Sigmoid colon (tissue), 7 donors: Measurements from ENCODE around the gene PCGF3. TPM values are rescaled to one million over a fixed set of nuclear protein-coding genes. Genes with fewer than 3 reads are reported as not detected.
"Not testable (repeated sequence)": the region's sequence is repeated elsewhere in the genome, so short reads cannot be mapped to it uniquely, and the experiment has no call there.

Experiments
- DNase-seq: peaks from one replicate; pipeline ENCODE4 v3.0.0-alpha.2; 2019
- H3K27ac ChIP-seq, 4 donors: fragments of 200-600 bp; sonication (generic); one replicate each; pipeline ENCODE4 v1.5.1; 2016 to 2019; ENCODE audit warnings: mild to moderate bottlenecking in 1 of 4
- H3K27me3 ChIP-seq, 3 donors: fragments of 200-600 bp; sonication (generic); one replicate each; pipeline ENCODE4 v1.5.1; 2019; ENCODE audit warnings: mild to moderate bottlenecking in 1 of 3
- H3K36me3 ChIP-seq, 4 donors: fragments of 200-600 bp; sonication (generic); one replicate each; pipeline ENCODE4 v1.5.1; 2016 to 2019
- H3K4me1 ChIP-seq, 4 donors: fragments of 200-600 bp; sonication (generic); one replicate each; pipeline ENCODE4 v1.5.1; 2017 to 2019
- H3K4me3 ChIP-seq, 4 donors: fragments of 200-600 bp; sonication (generic); one replicate each; pipeline ENCODE4 v1.5.1; 2017 to 2019; ENCODE audit warnings: mild to moderate bottlenecking in 2 of 4, moderate library complexity in 1 of 4
- H3K9me3 ChIP-seq, 4 donors: fragments of 200-600 bp in 3 of 4; sonication (generic) in 3 of 4; one replicate each; pipeline versions ENCODE4 v1.5.1 to v1.6.1; 2013 to 2019
- EP300 ChIP-seq, 4 donors: sonication (generic); formaldehyde crosslinking; IDR thresholded peaks; one replicate each; pipeline ENCODE4 v1.6.1; 2017; ENCODE audit warnings: antibody characterized with exemption in 4 of 4
- POLR2A ChIP-seq, 2 donors: fragments of 450-650 bp; IDR thresholded peaks; one replicate each; pipeline ENCODE4 v1.6.1; 2016; ENCODE audit warnings: antibody characterized with exemption in 2 of 2, mild to moderate bottlenecking in 2 of 2, moderate library complexity in 2 of 2
- POLR2AphosphoS5 ChIP-seq, 4 donors: sonication (generic); formaldehyde crosslinking; IDR thresholded peaks; one replicate each; pipeline ENCODE4 v1.6.1; 2017; ENCODE audit warnings: antibody characterized with exemption in 4 of 4
- WGBS, 2 donors: extraction: QIAGEN DNeasy Blood & Tissue Kit; methylation state at CpG; one replicate each; pipeline ENCODE4 v1.1.7; 2013; 5-methylcytosine and 5-hydroxymethylcytosine counted together
- intact Hi-C: fragments of 100-400 bp; cut with DNase I; formaldehyde crosslinking; loops from one replicate; pipeline ENCODE4 v1.15.1; 2023
- polyA plus RNA-seq, 3 donors: library from polyadenylated mRNA; stranded (reverse); fragments of 200-250 nt; gene quantifications; one replicate each; pipeline ENCODE4 v1.2.3, GENCODE V29; 2013
- total RNA-seq, 4 donors: library from RNA; depleted of rRNA; stranded (reverse); fragments of >200 nt; gene quantifications; one replicate each; pipeline ENCODE4 v1.1.0, GENCODE V29; 2016
- TF ChIP-seq, protein P1 (sequence below), 4 experiments: fragments of 450-650 bp in 3 of 4; fragments of 200-600 bp in 1 of 4; IDR thresholded peaks; one replicate each; pipeline ENCODE4 v1.5.1; 2016 to 2019; ENCODE audit warnings: antibody characterized with exemption in 4 of 4, mild to moderate bottlenecking in 3 of 4, moderate library complexity in 2 of 4
- donor health status: healthy with polysubstance abuse.
- donor health status: Bipolar disorder and iron deficiency.
- donor health status: healthy.

Gene PCGF3
- total and polyA plus RNA-seq, 7 donors = 15.6 to 60.1 (median 29.8) TPM

GRCh38 chr4:772118-772517 is 66.5 kb downstream of the PCGF3 start:
- 50 to 71% methylated on average over 7 of the region's 7 CpGs for WGBS, 2 donors
- Histone ChIP-seq H3K27me3 (no peaks in the 10 kb centered on the region), H3K27ac (peak overlapping the region in 2 of 4 donors; percentile 23 to 64), H3K4me3 (no peak overlapping the region), H3K36me3 (peaks cover 8 to 82% (median 11%) of the 10 kb centered on the region in 4 donors), H3K9me3 (no peaks in the 10 kb centered on the region), H3K4me1 (peaks cover 0 to 51% (median 32%) of the 10 kb centered on the region in 4 donors)
- TF ChIP-seq EP300 (IDR thresholded peaks at IDR 0.05) = no peak
- TF ChIP-seq, protein P1, sequence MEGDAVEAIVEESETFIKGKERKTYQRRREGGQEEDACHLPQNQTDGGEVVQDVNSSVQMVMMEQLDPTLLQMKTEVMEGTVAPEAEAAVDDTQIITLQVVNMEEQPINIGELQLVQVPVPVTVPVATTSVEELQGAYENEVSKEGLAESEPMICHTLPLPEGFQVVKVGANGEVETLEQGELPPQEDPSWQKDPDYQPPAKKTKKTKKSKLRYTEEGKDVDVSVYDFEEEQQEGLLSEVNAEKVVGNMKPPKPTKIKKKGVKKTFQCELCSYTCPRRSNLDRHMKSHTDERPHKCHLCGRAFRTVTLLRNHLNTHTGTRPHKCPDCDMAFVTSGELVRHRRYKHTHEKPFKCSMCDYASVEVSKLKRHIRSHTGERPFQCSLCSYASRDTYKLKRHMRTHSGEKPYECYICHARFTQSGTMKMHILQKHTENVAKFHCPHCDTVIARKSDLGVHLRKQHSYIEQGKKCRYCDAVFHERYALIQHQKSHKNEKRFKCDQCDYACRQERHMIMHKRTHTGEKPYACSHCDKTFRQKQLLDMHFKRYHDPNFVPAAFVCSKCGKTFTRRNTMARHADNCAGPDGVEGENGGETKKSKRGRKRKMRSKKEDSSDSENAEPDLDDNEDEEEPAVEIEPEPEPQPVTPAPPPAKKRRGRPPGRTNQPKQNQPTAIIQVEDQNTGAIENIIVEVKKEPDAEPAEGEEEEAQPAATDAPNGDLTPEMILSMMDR (IDR thresholded peaks at IDR 0.05) = no peak
- TF ChIP-seq POLR2AphosphoS5 (IDR thresholded peaks at IDR 0.05) = no peak
- TF ChIP-seq POLR2A (IDR thresholded peaks at IDR 0.05) = no peak
- intact Hi-C loops = no loop called here
- no peak for DNase-seq

GRCh38 chr4:772776-773175 is 67.1 kb downstream of the PCGF3 start:
- WGBS, 2 donors = 90 to 91% methylated on average over 8 of the region's 8 CpGs
- no peak for TF ChIP-seq POLR2A (IDR thresholded peaks at IDR 0.05)
- TF ChIP-seq POLR2AphosphoS5 (IDR thresholded peaks at IDR 0.05) = no peak
- TF ChIP-seq, protein P1 (IDR thresholded peaks at IDR 0.05) = no peak
- no peak for TF ChIP-seq EP300 (IDR thresholded peaks at IDR 0.05)
- no peaks in the 10 kb centered on the region for H3K27me3 ChIP-seq
- H3K27ac ChIP-seq = peak overlapping the region in 2 of 4 donors; percentile 14 to 48
- H3K4me1 ChIP-seq = peaks cover 0 to 51% (median 35%) of the 10 kb centered on the region in 4 donors
- H3K4me3 ChIP-seq = no peak overlapping the region
- H3K36me3 ChIP-seq = peaks cover 8 to 82% (median 9%) of the 10 kb centered on the region in 4 donors
- intact Hi-C loops = no loop called here
- no peak for DNase-seq
- no peaks in the 10 kb centered on the region for H3K9me3 ChIP-seq

DNA sequence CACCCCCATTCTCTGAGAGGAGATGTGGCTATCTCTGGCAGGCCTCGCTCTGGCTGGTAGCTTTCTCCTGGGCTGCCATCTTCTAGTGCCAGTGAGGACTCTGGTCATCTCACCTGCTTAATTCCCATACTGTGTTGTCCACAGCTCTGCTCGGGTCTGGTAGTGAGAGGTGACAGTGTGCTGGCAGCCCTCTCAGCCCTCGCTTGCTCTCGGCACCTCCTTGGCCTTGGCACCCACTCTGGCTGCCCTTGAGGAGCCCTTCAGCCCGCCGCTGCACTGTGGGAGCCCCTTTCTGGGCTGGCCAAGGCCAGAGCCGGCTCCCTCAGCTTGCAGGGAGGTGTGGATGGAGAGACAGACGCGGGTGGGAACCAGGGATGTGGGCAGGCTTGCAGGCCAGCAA is 67.6 kb downstream of the PCGF3 start:
- peaks cover 8 to 78% (median 9%) of the 10 kb centered on the region in 4 donors for H3K36me3 ChIP-seq
- H3K4me3 ChIP-seq = no peak overlapping the region
- TF ChIP-seq EP300 (IDR thresholded peaks at IDR 0.05) (no peak), POLR2AphosphoS5 (IDR thresholded peaks at IDR 0.05) (no peak), POLR2A (IDR thresholded peaks at IDR 0.05) (no peak)
- TF ChIP-seq, protein P1 (IDR thresholded peaks at IDR 0.05) = no peak
- no peak for DNase-seq
- 91 to 94% methylated on average over 9 of the region's 9 CpGs for WGBS, 2 donors
- H3K27me3 ChIP-seq = no peaks in the 10 kb centered on the region
- intact Hi-C loops = no loop called here
- peaks cover 0 to 53% (median 35%) of the 10 kb centered on the region in 4 donors for H3K4me1 ChIP-seq
- no peaks in the 10 kb centered on the region for H3K9me3 ChIP-seq
- H3K27ac ChIP-seq = peak overlapping the region in 2 of 4 donors; percentile 14 to 48

- H3K4me3 ChIP-seq, DNase-seq, H3K9me3 ChIP-seq, intact Hi-C loops, H3K27ac ChIP-seq, H3K27me3 ChIP-seq: not testable (repeated sequence)
- Histone ChIP-seq H3K4me1 (peaks cover 0 to 62% (median 45%) of the 10 kb centered on the region in 4 donors), H3K36me3 (peaks cover 8 to 78% (median 12%) of the 10 kb centered on the region in 4 donors)
- 96 to 97% methylated on average over 30 of the region's 30 CpGs for WGBS, 2 donors
Observed at GRCh38 chr4:774419-775092, 68.9 kb downstream of the PCGF3 start.

DNA sequence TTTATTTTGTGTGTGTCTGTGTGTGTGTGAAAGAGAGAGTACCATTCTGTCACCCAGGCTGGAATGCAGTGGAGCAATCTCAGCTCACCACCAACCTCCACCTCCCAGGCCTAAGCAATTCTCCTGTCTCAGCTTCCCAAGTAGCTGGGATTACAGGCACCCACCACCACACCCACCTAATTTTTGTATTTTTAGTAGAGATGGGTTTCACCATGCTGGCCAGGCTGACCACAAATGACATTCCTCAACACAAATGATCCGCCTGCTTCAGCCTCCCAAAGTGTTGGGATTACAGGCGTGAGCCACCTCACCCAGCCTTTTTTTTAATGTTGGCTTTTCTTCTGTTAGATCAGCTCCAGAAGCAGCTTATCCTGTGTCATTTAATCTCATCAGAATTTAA is 69.9 kb downstream of the PCGF3 start:
- H3K9me3 ChIP-seq, H3K27ac ChIP-seq, H3K4me3 ChIP-seq, H3K27me3 ChIP-seq, DNase-seq, intact Hi-C loops: not testable (repeated sequence)
- peaks cover 0 to 72% (median 51%) of the 10 kb centered on the region in 4 donors for H3K4me1 ChIP-seq
- H3K36me3 ChIP-seq = peaks cover 8 to 70% (median 11%) of the 10 kb centered on the region in 4 donors
- 96 to 99% methylated on average over 2 of the region's 2 CpGs for WGBS, 2 donors
